ENCODE measurements around the gene TAAR9. TPM values are rescaled to one million over a fixed set of nuclear protein-coding genes. Genes with fewer than 3 reads are reported as not detected.

Gene TAAR9
- total and polyA plus RNA-seq, 2 experiments from 2014 or later, result not detected

GRCh38 chr6:132513831-132514545 is 24.1 kb upstream of the TAAR9 start:
- Histone ChIP-seq H3K36me3 (ENCODE audit: insufficient read depth) (no peaks in the 10 kb centered on the region), H3K4me1 (ENCODE audit: insufficient read depth) (peaks cover 18% of the 10 kb centered on the region; the same call in 1 of the 2 replicates), H3K27me3 (ENCODE audit: insufficient read depth) (no peaks in the 10 kb centered on the region), H2AFZ (no peak overlapping the region), H3K4me3 (peak overlapping the region; percentile 70; the same call in 1 of the 2 replicates), H3K79me2 (replicated peaks; ENCODE audit: insufficient read depth) (peaks cover 35% of the 10 kb centered on the region), H3K27ac (ENCODE audit: low read depth) (no peak overlapping the region), H3K4me2 (peak overlapping the region; percentile 88; the same call in 1 of the 2 replicates), H3F3A (replicated peaks; ENCODE audit: low read depth) (no peaks in the 10 kb centered on the region), H3K9me2 (ENCODE audit: insufficient read depth) (no peaks in the 10 kb centered on the region), H4K20me1 (replicated peaks; ENCODE audit: insufficient read depth) (peaks cover 6% of the 10 kb centered on the region; the same call in 1 of the 2 replicates)
- DNase-seq (ENCODE audit: low spot score) (no peak), ATAC-seq (no peak)
- TF ChIP-seq EZH2 (IDR thresholded peaks at IDR 0.05; ENCODE audit: low read depth, unreplicated experiment), result no peak
- no peak for TF ChIP-seq ETS1 (IDR thresholded peaks at IDR 0.05)
- no peak for TF ChIP-seq CTCF (conservative IDR thresholded peaks at IDR 0.05; ENCODE audit: low read depth in 2 of 2)
- TF ChIP-seq ZNF331 (CRISPR knock-in tag; IDR thresholded peaks at IDR 0.05; ENCODE audit: low read depth), result no peak
- TF ChIP-seq POLR2AphosphoS5 (IDR thresholded peaks at IDR 0.05; ENCODE audit: low read depth), result no peak
- TF ChIP-seq STAT1 (IDR thresholded peaks at IDR 0.05; ENCODE audit: unreplicated experiment), result no peak
- no peak for TF ChIP-seq EZH2phosphoT487 (IDR thresholded peaks at IDR 0.05; ENCODE audit: unreplicated experiment)
- no peak for TF ChIP-seq CREB1 (CRISPR knock-in tag; IDR thresholded peaks at IDR 0.05; ENCODE audit: low read depth)
- TF ChIP-seq ZNF462 (CRISPR knock-in tag; IDR thresholded peaks at IDR 0.05), result no peak
- no peak for TF ChIP-seq JUNB (IDR thresholded peaks at IDR 0.05; ENCODE audit: unreplicated experiment)
- no peak for TF ChIP-seq ZNF114 (CRISPR knock-in tag; IDR thresholded peaks at IDR 0.05)
- no peak for TF ChIP-seq REST (IDR thresholded peaks at IDR 0.05; ENCODE audit: unreplicated experiment)
- no peak for TF ChIP-seq NANOG (IDR thresholded peaks at IDR 0.05; ENCODE audit: borderline replicate concordance)
- Mint-ChIP-seq H3K36me3 (ENCODE audit: low read depth) (no peaks in the 10 kb centered on the region), H3K27me3 (ENCODE audit: insufficient read depth, low read depth, poor library complexity) (no peaks in the 10 kb centered on the region), H3K4me3 (peak overlapping the region; percentile 95), H3K27ac (no peak overlapping the region), H3K4me1 (peaks cover 20% of the 10 kb centered on the region), H3K9me3 (no peaks in the 10 kb centered on the region; the same call in 2 of the 3 replicates)

All from GM23338 (cell line).